K562 (cell line): Measurements from ENCODE around the gene HIVEP3. TPM values are rescaled to one million over a fixed set of nuclear protein-coding genes. Genes with fewer than 3 reads are reported as not detected.

Experiments used
- ATAC-seq: fragments of 200-7000 bp; cut with Tn5 transposase; 3 replicates; pipeline ENCODE4 v1.9.1; 2020; ENCODE audit warnings: moderate library complexity
- BruUV-seq: library from RNA; stranded (reverse); fragments of 400-500 nt; replicated peaks from 2 replicates; lab custom pipeline; 2021; lab: Mats Ljungman, UMichigan
- CTCF ChIA-PET: fragments of 300-600 bp; formaldehyde crosslinking; extraction: SDS; loops from one replicate; lab custom pipeline; 2021; ENCODE audit warnings: low intra/inter-chr PET ratio; lab: Yijun Ruan, JAX
- POLR2A ChIA-PET: fragments of 300-600, 350-650 bp; sonication (Branson Sonifier 250); formaldehyde crosslinking; extraction: SDS; loops from one replicate; lab custom pipeline; 2021; ENCODE audit warnings: antibody characterized with exemption, inconsistent platforms; lab: Yijun Ruan, JAX
- DNase-seq, 4 experiments: peaks; one replicate each; pipeline versions ENCODE4 v3.0.0 to v3.0.0-alpha.2; 2011 to 2018; ENCODE audit warnings: low spot score in 3 of 4, mixed read lengths in 3 of 4; ENCODE audit errors: extremely low read depth in 1 of 4
- FAIRE-seq: peaks from 2 replicates; lab custom pipeline; 2011; peaks lifted over from hg19 to GRCh38; lab: Jason Lieb, UNC
- H2AFZ ChIP-seq: 2 replicates; pipeline ENCODE4 v1.6.0; 2011; ENCODE audit warnings: low read depth, low read length, control low read depth, inconsistent platforms
- H3K27ac ChIP-seq: fragments of 200-600 bp; 3 replicates; pipeline ENCODE4 v1.8.0; 2011; ENCODE audit warnings: low read depth, mild to moderate bottlenecking, control low read depth, inconsistent platforms, low read length, moderate library complexity, mixed read lengths; ENCODE audit errors: extremely low read depth
- H3K27me3 ChIP-seq, 2 experiments: fragments of 300-600 bp in 1 of 2; 2 replicates in 1 of 2; 3 replicates in 1 of 2; pipeline versions ENCODE4 v1.6.0 to v1.8.0; 2011; ENCODE audit warnings: inconsistent platforms in 2 of 2, low read length in 2 of 2, mild to moderate bottlenecking in 1 of 2, mixed read lengths in 1 of 2, moderate library complexity in 1 of 2; ENCODE audit not compliant: control insufficient read depth in 2 of 2, insufficient read depth in 2 of 2
- H3K36me3 ChIP-seq: fragments of 300-600 bp; 3 replicates; pipeline ENCODE4 v1.8.0; 2011; ENCODE audit warnings: mild to moderate bottlenecking, low read length, inconsistent platforms; ENCODE audit not compliant: control insufficient read depth, insufficient read depth
- H3K4me1 ChIP-seq, 2 experiments: fragments of 200-600 bp in 1 of 2; replicated peaks in 1 of 2; 2 replicates in 1 of 2; 3 replicates in 1 of 2; pipeline versions ENCODE4 v1.5.1 to v1.8.0; 2011; ENCODE audit warnings: inconsistent platforms in 2 of 2, low read length in 2 of 2, mild to moderate bottlenecking in 1 of 2, mixed read lengths in 1 of 2, moderate library complexity in 1 of 2; ENCODE audit not compliant: control insufficient read depth in 2 of 2, insufficient read depth in 2 of 2
- H3K4me2 ChIP-seq: 2 replicates; pipeline ENCODE4 v1.6.1; 2011; ENCODE audit warnings: low read length, control low read depth, inconsistent platforms, mixed read lengths; ENCODE audit not compliant: insufficient read depth
- H3K4me3 ChIP-seq: fragments of 200-600 bp; sonication (generic), shearing (Covaris generic); 2 replicates; pipeline ENCODE4 v1.5.1; 2016; ENCODE audit warnings: control low read depth, inconsistent platforms
- H3K79me2 ChIP-seq: fragments of 200-600 bp; 3 replicates; pipeline ENCODE4 v1.8.0; 2011; ENCODE audit warnings: low read length, inconsistent platforms; ENCODE audit not compliant: control insufficient read depth, insufficient read depth
- H3K9ac ChIP-seq, 2 experiments: 2 replicates each; pipeline versions ENCODE4 v1.6.0 to v1.6.1; 2011; ENCODE audit warnings: low read depth in 2 of 2, low read length in 2 of 2, control low read depth in 1 of 2, inconsistent platforms in 1 of 2, mild to moderate bottlenecking in 1 of 2, mixed read lengths in 1 of 2; ENCODE audit not compliant: insufficient read depth in 1 of 2
- H3K9me1 ChIP-seq: one replicate; pipeline ENCODE4 v1.6.0; 2011; ENCODE audit warnings: inconsistent platforms, mild to moderate bottlenecking, low read length, moderate library complexity; ENCODE audit not compliant: control insufficient read depth, insufficient read depth
- H3K9me3 ChIP-seq: replicated peaks from 2 replicates; pipeline ENCODE4 v1.5.1; 2011; ENCODE audit warnings: low read depth, low read length, inconsistent platforms; ENCODE audit not compliant: control insufficient read depth, insufficient read depth
- H4K20me1 ChIP-seq: replicated peaks from 2 replicates; pipeline ENCODE4 v1.6.1; 2011; ENCODE audit warnings: low read length, inconsistent platforms, mixed read lengths; ENCODE audit not compliant: control insufficient read depth, insufficient read depth
- ATF3 ChIP-seq, 2 experiments: fragments of 450-650 bp in 1 of 2; sonication (generic) in 1 of 2; formaldehyde crosslinking in 1 of 2; IDR thresholded peaks in 1 of 2; conservative IDR thresholded peaks in 1 of 2; 2 replicates each; pipeline versions ENCODE4 v1.6.1 to v1.8.1; 2016 to 2023; ENCODE audit warnings: mild to moderate bottlenecking in 2 of 2, moderate library complexity in 2 of 2, inconsistent platforms in 1 of 2, missing genetic modification reagents in 1 of 2
- EGR1 ChIP-seq: fragments of 450-650 bp; conservative IDR thresholded peaks from 2 replicates; pipeline ENCODE4 v1.6.1; 2017; ENCODE audit warnings: mild to moderate bottlenecking
- JUND ChIP-seq, 2 experiments: IDR thresholded peaks; 2 replicates in 1 of 2; 3 replicates in 1 of 2; pipeline ENCODE4 v1.6.1; 2011; ENCODE audit warnings: borderline replicate concordance in 2 of 2, low read depth in 2 of 2, low read length in 2 of 2, improper control_type of control experiment in 1 of 2, missing biosample characterization in 1 of 2, missing genetic modification characterization in 1 of 2, missing genetic modification reagents in 1 of 2
- RFX5 ChIP-seq: IDR thresholded peaks from 2 replicates; pipeline ENCODE4 v1.6.1; 2011; ENCODE audit warnings: low read depth, mild to moderate bottlenecking, improper control_type of control experiment, low read length
- SIN3A ChIP-seq, 2 experiments: fragments of 150-350 bp in 1 of 2; IDR thresholded peaks; 2 replicates each; pipeline ENCODE4 v1.6.1; 2011 to 2016; ENCODE audit warnings: borderline replicate concordance in 2 of 2, low read depth in 2 of 2, low read length in 2 of 2, mild to moderate bottlenecking in 2 of 2, moderate library complexity in 2 of 2; ENCODE audit not compliant: control insufficient read depth in 1 of 2
- ZFP1 ChIP-seq: fragments of 450-650 bp; formaldehyde crosslinking; IDR thresholded peaks from 2 replicates; pipeline ENCODE4 v1.4.0; 2020; ENCODE audit warnings: mild to moderate bottlenecking, mixed read lengths
- ZNF280B ChIP-seq: fragments of 250-450 bp; sonication (Bioruptor Pico); IDR thresholded peaks from 2 replicates; pipeline ENCODE4 v1.5.1; 2021; ENCODE audit warnings: mild to moderate bottlenecking
- WGBS: fragments of 100-300 bp; shearing (Covaris generic); methylation state at CpG from one replicate; pipeline ENCODE4 v1.1.6; 2016; ENCODE audit warnings: low coverage, mixed read lengths; ENCODE audit not compliant: insufficient coverage; ENCODE audit errors: missing lambda C conversion rate; 5-methylcytosine and 5-hydroxymethylcytosine counted together
- in situ Hi-C: fragments of 300-500 bp; cut with MboI; formaldehyde crosslinking; loops from 4 replicates; pipeline ENCODE4 v1.15.0; 2018; ENCODE audit warnings: inconsistent platforms, mixed read lengths
- intact Hi-C: fragments of 100-400 bp; cut with micrococcal nuclease; formaldehyde crosslinking; loops from 2 replicates; pipeline ENCODE4 v1.14.2; 2022
- polyA plus RNA-seq, 8 experiments: library from polyadenylated mRNA; depleted of rRNA in 4 of 8; stranded (reverse) in 5 of 8; unstranded in 3 of 8; fragments of >200 nt; fragmentation: Nextera tagmentation in 2 of 8; fragmentation: Illumina TruSeq in 1 of 8; extraction: Ambion mirVana in 2 of 8; extraction: Trizol in 1 of 8; gene quantifications; 2 replicates each; pipeline versions ENCODE4 v1.2.1 to v1.2.3, GENCODE V29; 2011 to 2014; ENCODE audit warnings: inconsistent platforms in 1 of 8, missing spikeins in 1 of 8
- total RNA-seq, 7 experiments: library from RNA; depleted of rRNA in 6 of 7; stranded (reverse); fragments of >200 nt in 6 of 7; fragmentation: Illumina TruSeq in 2 of 7; extraction: Trizol in 2 of 7; gene quantifications; 2 replicates each; pipeline versions ENCODE4 v1.2.1 to v1.2.3, GENCODE V29; 2011 to 2021; ENCODE audit warnings: low replicate concordance in 1 of 7

Gene HIVEP3
- total and polyA plus RNA-seq, 9 of the 15 experiments (the other 6 are each of a cell fraction or from before 2014, with no cell fraction given) = 0.09 to 0.58 (median 0.34) TPM; not detected in 1

- peaks cover 7% of the 10 kb centered on the region; the same call in 1 of the 2 replicates for H4K20me1 ChIP-seq
- POLR2A ChIA-PET = no interaction called here
- H3K4me1 ChIP-seq = no peaks in the 10 kb centered on the region
- intact Hi-C loops = no loop called here
- H3K36me3 ChIP-seq = no peaks in the 10 kb centered on the region
- no TSS peak for BruUV-seq
- no peak for FAIRE-seq
- CTCF ChIA-PET = no interaction called here
- no peaks in the 10 kb centered on the region for H3K79me2 ChIP-seq
- TF ChIP-seq ZNF280B (CRISPR knock-in tag) (no peak), EGR1 (peak; percentile 90), RFX5 (no peak), ATF3 (IDR thresholded peaks at IDR 0.05) (peak; percentile 65), ATF3 (CRISPR knock-in tag; conservative IDR thresholded peaks at IDR 0.05) (no peak), SIN3A (IDR thresholded peaks at IDR 0.05; ENCODE audit: borderline replicate concordance in 2 of 2, control insufficient read depth in 1 of 2, low read depth in 2 of 2, low read length in 2 of 2) (no peak), ZFP1 (no peak), JUND (IDR thresholded peaks at IDR 0.05; ENCODE audit: borderline replicate concordance, low read depth, low read length) (peak; percentile 55; the same call in 1 of the 2 replicates), JUND (tag; IDR thresholded peaks at IDR 0.05; ENCODE audit: borderline replicate concordance, low read depth, low read length) (no peak)
- TF ChIP-seq, all 486 proteins: peak for 3
- Histone ChIP-seq H3K9me3 (no peaks in the 10 kb centered on the region), H3K4me2 (no peak overlapping the region), H3K4me3 (no peak overlapping the region), H3K27ac (no peak overlapping the region), H3K27me3 (peaks cover 0 to 4% of the 10 kb centered on the region in 2 experiments; a peak in 1 of 5 replicates), H2AFZ (no peak overlapping the region), H3K9me1 (no peaks in the 10 kb centered on the region), H3K9ac (no peak overlapping the region)
- WGBS = under 1% methylated on average over 14 of the region's 17 CpGs
- DNase-seq = peak in 3 of 4 experiments; percentile 19 to 29 (median 24)
- no peak for ATAC-seq
- in situ Hi-C loops = loop anchor here (25.0 kb wide), 1 partner anchor 331 kb away; no protein-coding TSS in a partner anchor
These were observed 112.1 kb downstream of the HIVEP3 start for GRCh38 chr1:41806472-41807155.
